CD14-positive monocyte (primary cell): ENCODE data around the gene LTB4R. TPM values are rescaled to one million over a fixed set of nuclear protein-coding genes. Genes with fewer than 3 reads are reported as not detected.

Experiments
- DNase-seq, 3 donors: peaks; one replicate each; pipeline ENCODE4 v3.0.0-alpha.2; 2011 to 2022
- H2AFZ ChIP-seq: 2 replicates; pipeline ENCODE4 v1.6.0; 2012; ENCODE audit warnings: mild to moderate bottlenecking, low read depth, low read length, inconsistent platforms; ENCODE audit not compliant: insufficient read depth, poor library complexity, severe bottlenecking
- H3K27ac ChIP-seq, 2 donors: 1 replicate in 1 of 2; 2 replicates in 1 of 2; pipeline ENCODE4 v1.5.1; 2012 to 2013; ENCODE audit warnings: low read length in 2 of 2, control low read depth in 1 of 2, inconsistent platforms in 1 of 2, low read depth in 1 of 2, mild to moderate bottlenecking in 1 of 2
- H3K27me3 ChIP-seq, 2 donors: one replicate each; pipeline versions ENCODE4 v1.6.0 to v1.6.1; 2011 to 2013; ENCODE audit warnings: low read length in 2 of 2; ENCODE audit not compliant: control insufficient read depth in 2 of 2, insufficient read depth in 2 of 2
- H3K36me3 ChIP-seq, 2 donors: replicated peaks in 1 of 2; 1 replicate in 1 of 2; 2 replicates in 1 of 2; pipeline versions ENCODE4 v1.5.1 to v1.6.1; 2012 to 2013; ENCODE audit warnings: low read length in 2 of 2, control low read depth in 1 of 2, inconsistent platforms in 1 of 2, mild to moderate bottlenecking in 1 of 2; ENCODE audit not compliant: insufficient read depth in 2 of 2, control insufficient read depth in 1 of 2
- H3K4me1 ChIP-seq, 2 donors: 1 replicate in 1 of 2; 2 replicates in 1 of 2; pipeline versions ENCODE4 v1.5.1 to v1.6.1; 2012 to 2013; ENCODE audit warnings: low read length in 2 of 2, control low read depth in 1 of 2, inconsistent platforms in 1 of 2, mild to moderate bottlenecking in 1 of 2, moderate library complexity in 1 of 2; ENCODE audit not compliant: insufficient read depth in 2 of 2, control insufficient read depth in 1 of 2
- H3K4me2 ChIP-seq: replicated peaks from 2 replicates; pipeline ENCODE3; 2012; ENCODE audit warnings: low read length, moderate library complexity, mild to moderate bottlenecking; ENCODE audit not compliant: poor library complexity, severe bottlenecking; ENCODE audit errors: extremely low read depth
- H3K4me3 ChIP-seq, 3 experiments: fragments of 200-600 bp in 1 of 3; sonication (generic) in 1 of 3; replicated peaks in 1 of 3; 1 replicate in 2 of 3; 2 replicates in 1 of 3; pipeline ENCODE4 v1.5.1; 2011 to 2013; ENCODE audit warnings: low read length in 3 of 3, mild to moderate bottlenecking in 3 of 3, control low read depth in 2 of 3, low read depth in 2 of 3, inconsistent platforms in 1 of 3, moderate library complexity in 1 of 3
- H3K79me2 ChIP-seq: 2 replicates; pipeline ENCODE4 v1.6.0; 2012; ENCODE audit warnings: mild to moderate bottlenecking, control low read depth, inconsistent platforms, low read length, moderate library complexity; ENCODE audit not compliant: insufficient read depth
- H3K9ac ChIP-seq: 2 replicates; pipeline ENCODE4 v1.6.0; 2017; ENCODE audit warnings: low read length, mild to moderate bottlenecking; ENCODE audit not compliant: insufficient read depth, poor library complexity, severe bottlenecking
- H3K9me3 ChIP-seq, 2 donors: replicated peaks in 1 of 2; 1 replicate in 1 of 2; 2 replicates in 1 of 2; pipeline versions ENCODE4 v1.5.1 to v1.6.1; 2012 to 2013; ENCODE audit warnings: low read length in 2 of 2, control low read depth in 1 of 2; ENCODE audit not compliant: control insufficient read depth in 1 of 2, insufficient read depth in 1 of 2
- H4K20me1 ChIP-seq: 2 replicates; pipeline ENCODE4 v1.6.0; 2012; ENCODE audit warnings: mild to moderate bottlenecking, low read length, control low read depth, moderate library complexity; ENCODE audit not compliant: insufficient read depth
- H3K27ac Mint-ChIP-seq, 7 donors: one replicate each; pipeline ENCODE4 v1.8.0; 2020; ENCODE audit warnings: mild to moderate bottlenecking in 7 of 7, mixed read lengths in 7 of 7, moderate library complexity in 6 of 7, inconsistent platforms in 2 of 7
- H3K27me3 Mint-ChIP-seq, 3 donors: one replicate each; pipeline ENCODE4 v1.8.0; 2021 to 2022; ENCODE audit warnings: low read depth in 3 of 3, mild to moderate bottlenecking in 3 of 3, mixed read lengths in 3 of 3, moderate library complexity in 3 of 3, inconsistent platforms in 1 of 3
- H3K36me3 Mint-ChIP-seq, 2 donors: one replicate each; pipeline ENCODE4 v1.8.0; 2020; ENCODE audit warnings: mixed read lengths in 2 of 2, inconsistent platforms in 1 of 2, mild to moderate bottlenecking in 1 of 2
- H3K4me1 Mint-ChIP-seq: one replicate; pipeline ENCODE4 v1.8.0; 2020; ENCODE audit warnings: mild to moderate bottlenecking, mixed read lengths
- H3K4me3 Mint-ChIP-seq, 2 donors: one replicate each; pipeline ENCODE4 v1.8.0; 2020; ENCODE audit warnings: mild to moderate bottlenecking in 2 of 2, mixed read lengths in 2 of 2, moderate library complexity in 1 of 2
- H3K9me3 Mint-ChIP-seq, 7 donors: one replicate each; pipeline ENCODE4 v1.8.0; 2020 to 2022; ENCODE audit warnings: mixed read lengths in 7 of 7, mild to moderate bottlenecking in 6 of 7, moderate library complexity in 6 of 7, inconsistent platforms in 2 of 7
- WGBS: methylation state at CpG from one replicate; pipeline ENCODE4 v1.1.5; 2013; ENCODE audit warnings: missing lambda C conversion rate; ENCODE audit not compliant: insufficient coverage; 5-methylcytosine and 5-hydroxymethylcytosine counted together
- intact Hi-C, 2 donors: fragments of 100-400 bp; cut with micrococcal nuclease; formaldehyde crosslinking; loops; one replicate each; pipeline versions ENCODE4 v1.15.0 to v1.15.1; 2023
- polyA plus RNA-seq, 3 donors: library from polyadenylated mRNA; depleted of rRNA in 1 of 3; unstranded in 2 of 3; stranded (reverse) in 1 of 3; fragments of 300-500 nt in 2 of 3; fragments of >200 nt in 1 of 3; fragmentation: Illumina TruSeq in 2 of 3; gene quantifications; 1 replicate in 2 of 3; 2 replicates in 1 of 3; pipeline ENCODE4 v1.2.3, GENCODE V29; 2012 to 2021
- TF ChIP-seq, protein P1 (sequence below): fragments of 200-600 bp; IDR thresholded peaks from one replicate; pipeline ENCODE4 v1.8.0; 2022; ENCODE audit warnings: antibody characterized with exemption, mild to moderate bottlenecking

Gene LTB4R
- polyA plus RNA-seq, 3 donors: 51.5 to 98.5 (median 87.3) TPM

DNA sequence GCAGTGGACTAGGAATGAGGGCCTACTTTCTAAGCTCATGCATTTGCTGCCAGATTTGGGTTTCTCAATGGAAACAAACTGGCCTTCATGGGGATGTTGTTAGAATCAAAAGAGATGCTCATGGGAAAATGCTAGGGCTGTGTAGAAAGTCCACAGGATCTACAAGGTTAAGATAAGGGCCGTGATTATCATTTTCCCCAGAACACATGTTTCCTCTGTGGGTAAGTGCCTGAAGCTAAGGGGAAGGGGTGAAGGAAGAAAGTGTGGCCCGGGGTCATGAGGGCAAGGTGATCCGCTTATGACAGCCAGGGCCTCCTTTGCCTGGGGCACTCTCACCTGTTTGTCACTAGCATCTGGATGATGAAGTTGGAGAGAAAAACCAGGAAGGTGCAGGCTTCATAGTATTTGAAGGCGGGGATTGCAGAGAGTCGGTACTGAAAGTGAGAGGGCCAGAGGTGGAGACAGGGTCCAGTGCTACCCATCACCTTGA is 13.8 kb downstream of the LTB4R start:
- Histone ChIP-seq H3K36me3 (no peaks in the 10 kb centered on the region), H4K20me1 (no peaks in the 10 kb centered on the region), H2AFZ (no peak overlapping the region), H3K79me2 (no peaks in the 10 kb centered on the region), H3K9ac (no peak overlapping the region), H3K27ac (no peak overlapping the region), H3K9me3 (no peaks in the 10 kb centered on the region), H3K27me3 (no peaks in the 10 kb centered on the region), H3K4me1 (peaks cover 40 to 45% of the 10 kb centered on the region in 2 donors), H3K4me2 (no peak overlapping the region), H3K4me3 (no peak overlapping the region)
- TF ChIP-seq, protein P1, sequence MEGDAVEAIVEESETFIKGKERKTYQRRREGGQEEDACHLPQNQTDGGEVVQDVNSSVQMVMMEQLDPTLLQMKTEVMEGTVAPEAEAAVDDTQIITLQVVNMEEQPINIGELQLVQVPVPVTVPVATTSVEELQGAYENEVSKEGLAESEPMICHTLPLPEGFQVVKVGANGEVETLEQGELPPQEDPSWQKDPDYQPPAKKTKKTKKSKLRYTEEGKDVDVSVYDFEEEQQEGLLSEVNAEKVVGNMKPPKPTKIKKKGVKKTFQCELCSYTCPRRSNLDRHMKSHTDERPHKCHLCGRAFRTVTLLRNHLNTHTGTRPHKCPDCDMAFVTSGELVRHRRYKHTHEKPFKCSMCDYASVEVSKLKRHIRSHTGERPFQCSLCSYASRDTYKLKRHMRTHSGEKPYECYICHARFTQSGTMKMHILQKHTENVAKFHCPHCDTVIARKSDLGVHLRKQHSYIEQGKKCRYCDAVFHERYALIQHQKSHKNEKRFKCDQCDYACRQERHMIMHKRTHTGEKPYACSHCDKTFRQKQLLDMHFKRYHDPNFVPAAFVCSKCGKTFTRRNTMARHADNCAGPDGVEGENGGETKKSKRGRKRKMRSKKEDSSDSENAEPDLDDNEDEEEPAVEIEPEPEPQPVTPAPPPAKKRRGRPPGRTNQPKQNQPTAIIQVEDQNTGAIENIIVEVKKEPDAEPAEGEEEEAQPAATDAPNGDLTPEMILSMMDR: no peak
- DNase-seq: no peak
- intact Hi-C loops: no loop called here
- peaks cover 0 to 4% of the 10 kb centered on the region in 2 donors for H3K36me3 Mint-ChIP-seq
- peaks cover 0 to 19% (median 3%) of the 10 kb centered on the region in 3 donors for H3K27me3 Mint-ChIP-seq
- H3K27ac Mint-ChIP-seq: peak overlapping the region in 2 of 7 donors; percentile 38 to 76
- WGBS: 46% methylated on average over 3 of the region's 5 CpGs
- H3K4me1 Mint-ChIP-seq: peaks cover 53% of the 10 kb centered on the region
- peaks cover 0 to 4% (median 0%) of the 10 kb centered on the region in 7 donors for H3K9me3 Mint-ChIP-seq
- no peak overlapping the region for H3K4me3 Mint-ChIP-seq

DNA sequence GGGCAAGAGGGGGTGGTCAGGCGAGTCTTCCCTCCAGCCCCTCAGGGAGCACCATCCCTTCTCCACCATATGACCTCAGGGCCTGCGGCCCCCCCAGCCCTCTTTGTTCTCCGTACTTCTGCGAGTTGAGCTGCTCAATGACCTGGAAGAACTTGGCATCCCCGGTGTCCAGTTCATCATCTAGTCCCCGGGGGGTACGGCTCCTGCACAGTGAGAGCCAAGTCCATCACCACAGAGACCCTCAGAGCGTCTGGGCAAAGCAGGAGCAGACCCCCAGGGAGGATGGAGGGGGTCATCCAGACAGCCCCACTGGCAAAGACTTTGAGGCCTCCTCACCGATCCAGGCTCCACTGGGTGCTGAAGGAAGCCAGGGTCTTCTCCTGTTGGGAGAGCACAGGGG is 14.7 kb downstream of the LTB4R start:
- H3K36me3 ChIP-seq: no peaks in the 10 kb centered on the region
- H4K20me1 ChIP-seq: no peaks in the 10 kb centered on the region
- Mint-ChIP-seq H3K27me3 (peaks cover 0 to 15% (median 3%) of the 10 kb centered on the region in 3 donors), H3K4me3 (no peak overlapping the region), H3K9me3 (peaks cover 0 to 2% (median 0%) of the 10 kb centered on the region in 7 donors), H3K36me3 (peaks cover 6 to 10% of the 10 kb centered on the region in 2 donors), H3K27ac (no peak overlapping the region), H3K4me1 (peaks cover 57% of the 10 kb centered on the region)
- H3K9me3 ChIP-seq: no peaks in the 10 kb centered on the region
- H2AFZ ChIP-seq: no peak overlapping the region
- no peak overlapping the region for H3K9ac ChIP-seq
- DNase-seq: no peak
- no peak overlapping the region for H3K4me3 ChIP-seq
- H3K27me3 ChIP-seq: no peaks in the 10 kb centered on the region
- TF ChIP-seq, protein P1: no peak
- no peak overlapping the region for H3K27ac ChIP-seq
- intact Hi-C loops: no loop called here
- no peak overlapping the region for H3K4me2 ChIP-seq
- peaks cover 46 to 50% of the 10 kb centered on the region in 2 donors for H3K4me1 ChIP-seq
- no peaks in the 10 kb centered on the region for H3K79me2 ChIP-seq
- 98% methylated on average over 9 of the region's 9 CpGs for WGBS
